T-helper 22 cell (primary cell): ENCODE data around the gene NUAK2.

Source experiments
- DNase-seq: peaks from one replicate; pipeline ENCODE4 v3.0.0-alpha.2; 2020; ENCODE audit warnings: low read depth

NUAK2 gene

GRCh38 chr1:205256951-205257625 is 64.5 kb downstream of the NUAK2 start:
- DNase-seq, result no peak

- peak; percentile 43 for DNase-seq
Observed at GRCh38 chr1:205255941-205256780, 65.4 kb downstream of the NUAK2 start.
